SK-N-SH (cell line): ENCODE results near the gene PHYH.

Experiments
- CTCF ChIP-seq: fragments of 200-600 bp; sonication (generic); IDR thresholded peaks from 2 replicates; pipeline ENCODE4 v1.6.1; 2017; ENCODE audit warnings: antibody characterized with exemption, mild to moderate bottlenecking, moderate library complexity
- GABPA ChIP-seq: IDR thresholded peaks from 2 replicates; pipeline ENCODE4 v1.4.0; 2012; ENCODE audit warnings: low read depth, mild to moderate bottlenecking
- MAX ChIP-seq: IDR thresholded peaks from 2 replicates; pipeline ENCODE4 v1.4.0; 2012; ENCODE audit warnings: low read depth
- MEF2A ChIP-seq: IDR thresholded peaks from 2 replicates; pipeline ENCODE4 v1.4.0; 2012; ENCODE audit warnings: low read depth, borderline replicate concordance
- MXI1 ChIP-seq: IDR thresholded peaks from 2 replicates; pipeline ENCODE4 v1.6.1; 2012; ENCODE audit warnings: mild to moderate bottlenecking, low read depth, low read length, improper control_type of control experiment
- NFIC ChIP-seq: IDR thresholded peaks from 2 replicates; pipeline ENCODE4 v1.4.0; 2012; ENCODE audit warnings: borderline replicate concordance
- NRF1 ChIP-seq: IDR thresholded peaks from 2 replicates; pipeline ENCODE4 v1.6.1; 2012; ENCODE audit warnings: low read depth, mild to moderate bottlenecking, low read length
- PBX3 ChIP-seq: IDR thresholded peaks from 2 replicates; pipeline ENCODE4; 2012
- POLR2AphosphoS5 ChIP-seq: IDR thresholded peaks from 2 replicates; pipeline ENCODE4 v1.6.1; 2012; ENCODE audit warnings: low read depth, low read length
- RFX5 ChIP-seq: IDR thresholded peaks from 2 replicates; pipeline ENCODE4 v1.6.1; 2012; ENCODE audit warnings: mild to moderate bottlenecking, improper control_type of control experiment, low read length
- SIN3A ChIP-seq: IDR thresholded peaks from 2 replicates; pipeline ENCODE4 v1.6.1; 2012; ENCODE audit warnings: low read depth, mild to moderate bottlenecking, low read length, moderate library complexity, borderline replicate concordance

GRCh38 chr10:13294784-13295183 is 5.1 kb downstream of the PHYH start:
- no peak for TF ChIP-seq CTCF
- no peak for TF ChIP-seq POLR2AphosphoS5
- TF ChIP-seq MAX: no peak
- TF ChIP-seq SIN3A: no peak
- no peak for TF ChIP-seq RFX5
- no peak for TF ChIP-seq PBX3
- TF ChIP-seq NRF1: no peak
- no peak for TF ChIP-seq MEF2A
- TF ChIP-seq NFIC: no peak
- TF ChIP-seq GABPA: no peak
- no peak for TF ChIP-seq MXI1
